Left cardiac atrium (tissue), 4 donors: Measurements from ENCODE around the gene MEGF8. TPM values are rescaled to one million over a fixed set of nuclear protein-coding genes. Genes with fewer than 3 reads are reported as not detected.

Experiments
- ATAC-seq, 2 donors: fragments of 200-7000 bp; cut with Tn5 transposase; one replicate each; pipeline ENCODE4 v1.9.1; 2020; ENCODE audit warnings: mild to moderate bottlenecking in 2 of 2, moderate library complexity in 2 of 2
- DNase-seq: peaks from one replicate; pipeline ENCODE4 v3.0.0-alpha.2; 2020
- intact Hi-C, 2 donors: fragments of 100-400 bp; cut with DNase I; formaldehyde crosslinking; loops; one replicate each; pipeline versions ENCODE4 v1.14.1 to v1.15.1; 2022 to 2023
- microRNA-seq, 2 donors: library from miRNA; unstranded; fragments of <30 nt; microRNA quantifications; one replicate each; pipeline ENCODE4 v1.2.0, GENCODE V29; 2020
- total RNA-seq, 2 donors: library from RNA; stranded (reverse); fragmentation: NEBNext Ultra II Directional; extraction: Animal tissue kit (Norgen Biotek cat#: 25700); gene quantifications; one replicate each; pipeline ENCODE4 v1.2.1, GENCODE V29; 2021
- donor health status: DM: no; HTN: yes; CAD: no.
- donor health status: DM: no; HTN: yes; CAD: no; lungs with severe emphysema.
- donor health status: DM: yes; HTN: yes; CAD: no.
- donor health status: Dilated cardiomyopathy.

Gene MEGF8
- total RNA-seq, 2 donors from 2014 or later = 28.2 to 29.5 TPM

DNA sequence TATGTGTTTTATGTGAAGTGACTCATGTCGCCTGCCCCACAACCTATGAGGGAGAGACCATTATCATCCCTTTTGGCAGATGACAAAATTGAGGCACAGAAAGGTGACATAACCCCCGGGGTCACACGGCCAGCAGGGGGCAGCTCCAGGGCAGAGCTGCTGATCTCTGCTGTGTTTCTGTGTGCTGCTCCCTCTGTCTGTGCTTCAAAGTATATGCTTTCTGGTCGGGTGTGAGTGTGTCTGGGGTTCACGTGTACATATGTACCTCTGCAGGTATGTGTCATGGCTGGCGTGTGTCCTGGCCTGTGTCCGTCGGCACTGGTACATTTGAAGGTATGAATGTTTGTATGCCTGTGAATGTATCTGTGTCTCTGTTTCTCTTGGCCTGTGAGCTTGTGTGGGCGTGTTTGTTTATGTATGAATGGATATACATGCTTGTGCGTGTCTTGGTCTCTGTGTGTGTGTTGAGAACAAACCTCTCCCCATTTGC is 94.7 kb downstream of the MEGF8 start:
- ATAC-seq (no peak), DNase-seq (no peak)
- intact Hi-C loops = no loop called here

GRCh38 chr19:42421101-42421500 is 95.7 kb downstream of the MEGF8 start:
- ATAC-seq = no peak
- intact Hi-C loops = no loop called here
- no peak for DNase-seq

DNA sequence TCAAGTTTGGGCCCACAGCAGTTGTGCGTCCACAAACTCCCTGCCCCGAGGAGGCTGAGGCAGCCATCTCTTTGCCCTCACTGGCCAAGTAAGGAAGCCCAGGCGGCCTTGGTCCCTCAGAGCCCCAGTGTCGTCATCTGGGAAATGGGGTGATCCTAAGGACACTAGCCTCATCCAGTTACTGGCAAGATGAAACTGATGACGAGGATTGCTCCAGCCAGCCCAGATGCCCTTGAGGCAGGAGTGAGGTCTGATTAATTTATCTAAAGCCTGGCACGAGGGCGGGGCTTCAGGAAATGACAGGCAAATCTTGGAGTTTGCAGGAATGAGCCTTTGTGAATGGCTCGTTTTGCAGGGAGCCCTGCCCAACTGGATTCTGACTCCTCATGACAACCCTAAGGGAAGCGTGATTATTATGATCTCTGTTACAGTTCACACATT is 96.2 kb downstream of the MEGF8 start:
- peak in 1 of 2 donors; percentile 6 for ATAC-seq
- no peak for DNase-seq
- intact Hi-C loops = no loop called here

DNA sequence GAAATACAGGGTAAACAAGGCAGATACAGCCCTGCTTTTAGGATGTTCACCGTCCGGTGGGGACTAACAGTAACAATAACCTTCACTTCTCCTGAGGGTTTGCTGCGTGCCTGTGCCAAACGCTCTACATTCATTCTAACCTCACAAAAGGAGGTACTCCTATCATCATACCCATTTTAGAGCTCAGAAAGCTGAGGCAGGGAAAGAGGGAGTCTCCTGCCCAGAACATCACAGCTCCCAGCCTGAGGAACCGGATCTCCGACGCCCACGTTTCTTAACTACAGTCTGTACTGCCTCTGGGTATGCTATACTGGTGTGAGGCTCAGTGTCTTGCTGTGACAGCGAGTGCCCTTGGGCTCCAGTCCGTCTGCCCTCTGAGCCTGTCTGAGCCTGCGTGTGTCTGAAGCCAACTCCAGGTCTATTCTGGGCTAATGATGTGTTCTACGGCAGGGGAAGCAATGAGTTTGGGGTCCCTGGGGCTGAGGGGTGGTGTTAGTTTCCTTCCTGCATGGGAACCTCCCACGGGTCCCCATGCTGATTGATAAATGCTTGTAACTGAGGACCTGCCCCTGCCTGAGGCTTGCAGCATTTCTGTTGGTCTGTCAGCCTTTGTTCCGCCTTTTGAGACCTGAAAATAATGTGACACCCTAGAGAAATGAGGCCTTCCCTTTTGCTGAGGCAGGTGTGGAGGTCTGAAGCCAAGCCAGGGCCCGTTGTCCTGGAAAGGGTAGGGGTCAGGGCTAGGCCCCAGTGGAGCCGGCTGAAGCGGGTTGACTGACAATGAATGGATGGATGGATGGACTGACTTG is 96.9 kb downstream of the MEGF8 start:
- ATAC-seq = peak; percentile 7 to 22
- no peak for DNase-seq
- intact Hi-C loops = no loop called here

- ATAC-seq (peak; percentile 23 to 27), DNase-seq (no peak)
- intact Hi-C loops = no loop called here
Observed at GRCh38 chr19:42422901-42423461, 97.5 kb downstream of the MEGF8 start.

- intact Hi-C loops = no loop called here
- ATAC-seq = peak; percentile 91 to 96
Observed at GRCh38 chr19:42423462-42424344, 98.3 kb downstream of the MEGF8 start.

DNA sequence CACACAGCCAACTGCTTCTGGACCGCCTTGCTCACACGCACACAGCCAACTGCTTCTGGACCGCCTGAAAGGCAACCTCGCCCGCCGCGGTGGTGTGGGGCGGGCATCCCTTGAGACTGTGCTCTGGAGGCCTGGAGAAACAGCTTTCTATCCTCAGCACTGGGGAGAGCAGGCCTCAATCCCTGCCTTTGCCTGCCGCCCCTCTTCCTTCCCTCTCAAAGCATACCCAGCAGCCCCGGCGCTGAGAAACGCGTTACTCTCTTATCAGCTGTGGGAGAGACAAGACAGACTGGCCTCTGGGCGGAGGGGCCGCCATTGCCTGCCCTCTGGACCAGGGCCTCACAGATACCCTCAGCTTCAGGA is 98.9 kb downstream of the MEGF8 start:
- intact Hi-C loops = no loop called here
- ATAC-seq (no peak), DNase-seq (no peak)

More at GRCh38 chr19:42423462-42424344, 98.3 kb downstream of the MEGF8 start:
- DNase-seq = peak; percentile 92

GRCh38 chr19:42424712-42425131 is 99.3 kb downstream of the MEGF8 start:
- intact Hi-C loops = no loop called here
- DNase-seq (no peak), ATAC-seq (no peak)

DNA sequence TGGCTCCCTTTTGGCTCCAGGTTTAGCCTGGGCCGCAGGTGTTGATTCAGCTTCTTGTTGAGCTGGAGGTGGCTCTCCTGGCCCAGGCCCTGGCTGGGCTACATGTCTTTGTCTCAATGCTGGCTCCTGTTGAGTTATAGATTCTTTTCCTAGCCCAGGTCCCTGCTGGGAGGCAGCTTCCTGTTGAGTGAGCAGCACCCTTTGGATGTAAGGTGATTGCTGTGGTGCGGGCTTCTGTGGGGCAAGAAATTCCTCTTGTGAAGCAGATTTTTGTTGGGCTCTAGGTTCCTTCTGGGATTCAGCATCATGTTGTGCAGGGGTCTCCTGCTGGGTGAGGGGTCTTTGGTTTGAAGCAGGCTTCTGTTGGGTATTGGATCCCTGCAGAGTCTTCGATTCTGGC is 101.2 kb downstream of the MEGF8 start:
- DNase-seq (no peak), ATAC-seq (no peak)
- intact Hi-C loops = no loop called here

DNA sequence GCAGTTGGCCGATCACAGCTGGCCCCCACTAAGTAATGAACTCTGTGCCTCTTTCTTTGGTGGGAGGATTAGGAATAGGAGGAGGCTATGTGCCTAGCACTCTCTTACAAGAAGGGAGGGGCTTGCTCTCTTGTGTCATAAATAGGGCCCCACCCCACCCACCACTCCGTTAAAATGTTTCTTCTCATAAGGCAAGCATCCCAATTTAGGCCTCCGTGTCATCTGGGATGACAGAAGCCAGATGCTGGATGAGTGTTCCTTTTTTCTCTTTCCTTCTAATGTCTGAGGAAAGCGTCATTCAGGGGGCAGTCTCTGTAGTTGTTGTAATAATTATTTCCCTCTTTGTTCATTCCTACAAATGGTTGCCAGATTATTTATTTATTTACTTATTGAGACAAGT is 101.9 kb downstream of the MEGF8 start, which contains the start of gene LIPE:
Gene LIPE, minus strand, starts transcription at position 76 of the 400 bp plus-strand sequence. CDS start 239 bp downstream, outside the sequence.
- no peak for ATAC-seq
- DNase-seq = no peak
- intact Hi-C loops = no loop called here

Small RNA genes within 50 kb of the gene (microRNA-seq; reads per million reads assigned to microRNA genes)
- gene MIR8077 = 0 reads per million in 2 donors

Other genes with a start within 250 kb of the MEGF8 start
- 1 to 10 TPM; 8.3 to 9.1 TPM for gene ZNF574, start 249.5 kb upstream of the MEGF8 start, total RNA-seq
- 1 to 10 TPM; 1.1 to 1.2 TPM for gene POU2F2, start 193.2 kb upstream of the MEGF8 start, total RNA-seq
- 10 to 100 TPM; 10.7 to 17.6 TPM for gene DEDD2, start 108.0 kb upstream of the MEGF8 start, total RNA-seq
- gene ZNF526, start 105.3 kb upstream of the MEGF8 start, total RNA-seq = 1 to 10 TPM; 5.1 to 6.6 TPM
- gene GSK3A, start 83.0 kb upstream of the MEGF8 start, total RNA-seq = 10 to 100 TPM; 31.7 to 34.4 TPM
- gene ERF, start 70.5 kb upstream of the MEGF8 start, total RNA-seq = 10 to 100 TPM; 37.9 to 50.6 TPM
- gene CIC, start 56.4 kb upstream of the MEGF8 start, total RNA-seq = 10 to 100 TPM; 34.7 to 42.1 TPM
- gene PRR19, start 23.5 kb upstream of the MEGF8 start, total RNA-seq = under 1 TPM; 0.12 to 0.16 TPM
- 1 to 10 TPM; 4.1 to 6.2 TPM for gene PAFAH1B3, start 23.0 kb upstream of the MEGF8 start, total RNA-seq
- 1 to 10 TPM in 1 of 2 donors, under 1 TPM in 1; 0.50 to 1.4 TPM for gene TMEM145, start 12.3 kb upstream of the MEGF8 start, total RNA-seq
- under 1 TPM in 1 of 2 donors, not detected in 1; 0.97 TPM for gene CNFN, start 64.7 kb downstream of the MEGF8 start, total RNA-seq
- gene LIPE, start 101.8 kb downstream of the MEGF8 start, total RNA-seq = 100 to 1,000 TPM; 174 to 202 TPM
- not detected for gene CXCL17, start 117.3 kb downstream of the MEGF8 start, total RNA-seq
- gene CEACAM1, start 202.8 kb downstream of the MEGF8 start, total RNA-seq = 1 to 10 TPM; 1.7 to 2.4 TPM